Stimulated activated CD8-positive, alpha-beta memory T cell treated with anti-CD3 and anti-CD28 coated beads, Interleukin-4, amount 100 ng/mL, for 24 hours (primary cell): ENCODE results near the gene PSMD11.

ENCODE experiments used
- DNase-seq: peaks from one replicate; pipeline ENCODE4 v3.0.0-alpha.2; 2020; ENCODE audit warnings: low read depth

PSMD11 gene

DNA sequence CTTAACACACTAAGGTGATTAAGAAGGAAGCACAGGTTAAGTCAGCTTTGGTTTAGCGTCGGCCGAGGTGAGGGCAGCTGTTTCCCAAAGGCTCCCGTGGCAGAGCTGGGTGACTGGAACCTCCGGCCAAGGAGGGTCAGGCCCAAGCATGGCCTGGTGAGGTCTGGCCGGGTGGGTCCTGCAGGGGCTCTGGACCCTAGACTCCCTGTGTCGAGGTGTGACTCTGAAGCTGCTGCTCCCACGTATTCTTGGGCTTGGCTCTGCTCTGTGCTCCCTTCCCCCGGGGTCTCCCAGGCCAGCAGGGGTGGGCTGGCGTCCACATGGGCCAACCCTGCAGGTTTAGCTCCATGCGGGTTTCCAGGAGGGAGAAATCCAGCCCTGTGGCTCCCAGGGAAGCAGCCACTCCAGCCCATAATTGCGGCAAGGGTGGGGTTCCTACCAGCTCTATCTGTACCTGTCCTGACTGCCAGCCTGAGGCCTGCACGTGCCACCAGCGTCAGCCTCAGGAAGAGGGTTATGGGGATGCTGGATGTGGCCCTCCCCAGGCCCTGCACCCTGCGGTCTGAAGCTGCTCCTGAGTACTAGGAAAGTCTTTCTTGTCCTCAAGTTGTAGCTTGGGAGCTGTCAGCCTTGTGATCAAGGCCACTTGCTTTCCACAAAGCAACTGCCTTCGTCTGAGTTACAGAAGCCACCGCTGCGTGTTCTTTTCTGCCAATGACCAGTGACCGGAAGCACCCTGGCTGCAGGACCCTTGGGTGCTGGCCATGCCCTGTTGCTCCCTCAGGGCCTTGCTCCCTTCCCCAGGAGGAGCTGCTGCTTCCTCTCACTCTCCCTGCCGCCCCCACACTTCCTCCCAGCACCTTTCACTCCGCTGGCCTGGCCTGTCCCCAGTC, 47.3 kb downstream of the PSMD11 start:
- DNase-seq = no peak

DNA sequence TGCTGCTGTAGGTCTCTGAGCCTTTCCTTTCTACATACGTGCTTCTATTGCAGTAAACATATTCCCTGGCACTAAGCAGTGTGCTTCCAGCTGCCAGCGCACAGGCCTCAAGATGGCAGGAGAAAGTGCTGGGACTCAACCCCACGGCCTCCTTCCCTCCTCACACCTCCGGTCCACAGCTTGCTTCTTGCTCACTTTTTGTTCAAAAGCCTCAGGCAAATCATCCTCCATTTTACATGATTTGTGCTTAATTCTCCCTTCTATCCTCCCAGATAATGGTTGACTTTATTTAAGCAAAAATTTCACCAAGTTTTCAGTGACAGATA, 47.9 kb downstream of the PSMD11 start:
- no peak for DNase-seq

DNA sequence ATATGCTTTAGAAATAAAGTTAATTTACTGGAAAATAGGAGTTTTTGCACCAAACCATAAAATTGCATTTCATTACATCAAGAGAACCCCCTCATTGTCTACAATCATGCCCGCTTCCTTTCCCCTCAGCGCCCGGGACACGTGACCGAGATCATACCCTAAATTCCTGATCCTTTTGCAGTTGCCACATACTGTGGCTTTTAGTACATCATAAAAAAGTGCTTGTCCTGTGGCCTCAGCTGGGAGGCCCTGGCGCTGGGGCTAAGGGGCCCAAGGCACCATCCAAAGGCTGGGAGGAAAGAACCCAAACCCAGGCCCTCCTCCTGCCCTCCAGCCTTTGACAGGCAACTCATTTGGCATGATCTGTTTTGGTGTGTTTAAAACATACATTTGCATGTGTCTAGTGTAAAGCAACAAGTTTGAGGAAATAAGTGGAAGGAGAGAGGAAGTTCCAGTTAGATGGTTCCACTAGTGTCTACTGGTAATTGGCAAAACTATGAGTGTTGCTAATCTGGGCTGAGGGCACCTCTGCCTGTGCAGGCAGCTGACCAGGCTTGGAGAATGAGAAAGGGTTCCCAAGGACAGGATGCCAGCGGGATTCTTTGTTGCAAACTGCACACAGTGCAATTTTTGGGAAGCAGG, 48.5 kb downstream of the PSMD11 start:
- no peak for DNase-seq

DNA sequence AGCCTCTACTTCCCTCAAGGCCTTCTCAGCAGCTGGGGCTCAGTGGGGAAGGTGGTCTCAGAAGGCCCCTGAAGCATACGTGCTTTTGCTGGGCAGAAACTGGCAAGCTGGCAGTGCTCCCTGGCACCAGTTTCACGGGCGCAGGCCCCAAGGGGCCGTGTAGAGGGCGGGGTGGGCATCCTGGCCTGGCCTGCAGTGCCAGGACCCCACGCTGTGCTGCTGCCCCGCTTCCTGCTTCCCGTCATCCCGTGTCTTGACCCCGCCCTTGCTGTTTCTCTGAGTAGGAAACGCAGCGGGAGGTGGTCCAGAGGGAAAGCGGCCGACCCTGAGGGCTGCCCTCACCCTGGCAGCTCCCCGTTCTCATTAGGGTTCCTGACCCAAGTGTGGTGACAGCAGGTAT, 49.3 kb downstream of the PSMD11 start:
- no peak for DNase-seq

DNA sequence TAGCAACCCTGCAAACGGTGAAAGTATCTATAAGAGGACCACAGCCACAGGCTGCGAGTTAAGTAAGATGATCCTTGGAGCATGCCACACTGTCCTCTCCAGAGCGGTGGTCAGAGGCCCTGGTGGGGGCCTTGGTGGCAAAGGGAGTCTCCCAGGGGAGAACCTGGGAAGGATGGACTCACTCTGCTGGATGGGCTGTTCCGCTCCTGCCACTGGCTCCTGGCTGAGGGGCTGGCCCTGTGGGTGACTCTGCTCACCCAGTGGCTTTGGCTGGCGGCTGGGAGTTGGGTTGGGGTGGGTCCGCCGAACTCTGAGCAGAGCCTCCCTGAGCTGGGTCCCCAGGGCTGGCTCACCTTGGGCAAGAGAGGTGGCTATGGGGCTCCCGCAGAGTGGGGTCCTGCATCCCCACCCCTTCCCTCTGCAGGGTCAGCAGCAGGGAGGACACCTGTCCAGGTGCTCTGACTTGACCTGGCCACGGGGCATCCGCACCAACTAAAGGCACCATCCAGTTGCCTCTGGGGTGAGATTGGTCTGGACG, 49.7 kb downstream of the PSMD11 start:
- DNase-seq = no peak

DNA sequence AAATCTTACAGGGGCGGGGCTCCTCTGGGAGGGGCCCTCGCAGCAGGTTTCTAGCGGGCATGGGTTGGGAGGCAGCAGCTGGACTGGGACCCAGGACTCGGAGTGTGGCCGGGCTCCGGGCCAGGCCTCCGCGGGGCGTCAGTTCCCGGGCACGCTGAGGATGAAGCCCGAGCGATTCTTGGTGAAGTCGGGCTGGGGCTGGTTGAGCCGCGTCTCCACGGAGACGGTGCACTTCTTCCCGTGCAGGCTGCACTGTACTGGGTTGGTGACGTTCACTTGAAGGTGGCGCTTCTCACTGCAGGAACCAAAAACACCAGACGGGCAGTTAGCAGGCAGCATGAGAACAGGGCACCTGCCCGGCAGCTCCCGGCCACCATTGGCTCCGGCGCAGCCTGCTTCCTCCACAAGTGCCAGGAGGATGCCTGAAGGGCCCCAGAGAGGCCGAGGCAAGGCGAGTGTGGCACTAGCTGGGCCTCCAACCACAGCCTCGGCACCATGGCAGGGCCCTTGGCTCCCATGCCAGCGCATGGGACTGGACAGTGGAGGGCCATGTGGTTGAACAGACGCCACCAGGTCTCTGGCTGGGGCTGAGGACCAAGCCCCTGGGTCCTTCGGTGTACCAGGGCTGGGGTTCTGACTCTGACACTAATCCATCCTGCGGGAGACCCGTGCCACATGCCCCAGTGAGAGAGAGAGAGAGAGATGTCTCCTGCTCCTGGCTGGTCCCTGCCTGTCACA, 50.5 kb downstream of the PSMD11 start:
- DNase-seq = no peak

DNA sequence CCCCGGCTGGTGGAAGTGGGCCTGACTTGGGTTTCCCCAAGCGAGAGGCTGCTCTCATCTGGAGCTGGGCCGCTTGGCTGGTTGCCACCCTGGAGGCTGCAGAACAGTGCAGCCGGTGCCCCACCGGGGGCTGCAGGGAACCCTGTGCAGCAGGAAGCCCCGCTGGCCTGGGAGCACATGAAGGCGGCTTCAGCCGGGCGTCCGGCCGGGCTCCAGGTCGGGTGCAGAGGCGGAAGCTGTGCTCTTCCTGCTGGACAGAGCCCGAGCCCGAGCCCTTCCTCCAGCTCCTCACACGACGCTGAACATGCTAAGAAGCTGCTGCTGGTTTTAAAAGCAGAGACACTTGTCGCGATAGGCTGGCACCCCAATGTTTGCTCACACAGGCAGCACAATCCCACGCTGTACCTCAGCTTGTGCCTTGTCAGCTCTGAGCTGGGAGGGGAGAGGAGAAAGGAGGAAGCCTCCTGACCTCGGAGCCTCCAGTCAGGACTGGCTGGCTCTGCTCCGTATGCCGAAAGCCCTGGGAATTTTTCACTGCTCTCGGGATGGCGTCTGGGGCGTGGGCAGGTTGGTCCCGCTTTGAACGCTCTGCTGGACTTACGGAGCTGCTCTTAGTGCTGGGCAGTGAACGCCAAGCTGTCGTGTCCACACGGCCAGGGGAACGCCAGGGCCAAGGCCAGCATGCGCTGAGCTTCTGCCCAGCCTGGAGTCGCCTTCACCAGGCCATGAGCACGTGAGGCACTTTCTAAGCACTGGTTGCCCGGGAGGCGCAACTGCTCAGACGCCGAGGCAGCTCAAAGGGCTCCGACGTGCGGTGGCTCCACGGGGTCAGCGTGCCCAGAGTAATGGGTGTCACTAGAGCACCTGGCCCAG, 51.3 kb downstream of the PSMD11 start:
- DNase-seq = no peak

DNA sequence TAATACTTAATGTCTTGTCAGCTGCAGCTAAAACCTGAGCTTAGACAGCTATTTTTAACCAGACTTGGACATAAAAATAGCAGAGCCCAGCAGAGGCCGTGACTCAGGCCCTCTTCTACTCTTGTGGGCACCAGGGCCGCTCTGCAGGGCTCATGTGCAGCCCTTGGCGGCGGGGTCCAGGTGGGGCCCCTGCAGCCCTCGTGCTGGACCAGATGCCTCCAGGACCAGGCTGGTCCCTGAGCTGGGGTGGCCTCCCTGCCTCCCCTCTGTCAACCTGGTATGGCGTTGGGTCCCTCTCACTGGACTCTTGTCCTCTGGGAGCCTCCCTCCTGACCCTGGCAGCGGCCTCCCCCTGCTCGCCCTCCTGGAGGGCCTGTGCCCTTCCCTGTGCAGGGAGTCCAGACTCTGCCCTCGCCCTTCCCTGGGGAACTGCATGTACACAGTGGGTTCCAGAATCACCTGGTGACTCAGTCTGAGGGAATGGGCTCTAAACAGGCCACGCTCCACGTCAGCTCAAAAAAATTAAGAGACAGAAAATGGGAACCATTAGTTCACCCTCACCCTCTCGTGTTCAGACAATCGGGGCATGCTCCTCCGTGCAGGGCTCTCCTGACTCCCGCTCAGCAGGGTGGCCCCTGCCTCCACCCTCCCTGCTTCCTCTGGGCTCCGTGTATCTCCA, 52.2 kb downstream of the PSMD11 start:
- no peak for DNase-seq

DNA sequence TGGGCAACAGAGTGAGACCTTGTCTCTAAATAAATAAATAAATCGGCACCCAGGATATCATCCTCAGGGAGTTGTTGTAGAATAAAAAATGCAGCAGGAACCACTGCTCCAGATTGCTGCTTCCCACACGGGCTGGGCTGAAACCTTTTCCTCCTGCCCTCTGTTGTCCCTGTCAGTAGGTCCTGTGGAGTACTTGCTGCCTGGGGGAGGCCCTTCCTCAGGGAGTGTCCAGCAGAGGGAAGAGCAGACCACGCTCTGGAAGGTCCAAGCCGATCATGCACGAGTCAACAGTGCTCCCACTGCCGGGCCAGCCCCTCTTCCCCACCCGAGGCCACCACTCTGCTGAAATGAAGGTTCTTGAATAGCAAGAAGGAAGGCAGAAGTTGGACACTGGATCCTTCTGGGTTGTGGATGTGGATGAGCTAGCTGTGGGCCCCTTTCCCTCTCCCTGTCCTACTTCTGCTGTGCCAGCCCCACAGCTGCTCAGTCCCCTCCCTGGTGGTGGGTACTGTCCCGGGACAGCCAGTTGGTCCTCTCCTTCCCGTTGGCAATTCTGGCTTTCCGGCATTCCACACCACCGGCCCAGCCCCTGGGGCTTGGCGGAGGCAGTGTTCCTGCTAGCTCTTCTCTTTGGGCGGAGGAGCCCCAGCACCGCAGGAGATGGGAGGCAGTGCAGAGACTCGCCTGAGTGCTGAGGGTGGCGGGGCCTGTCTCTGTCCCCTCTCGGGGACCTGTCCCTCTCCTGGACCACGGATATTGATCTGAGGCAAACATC, 53.3 kb downstream of the PSMD11 start:
- no peak for DNase-seq

DNA sequence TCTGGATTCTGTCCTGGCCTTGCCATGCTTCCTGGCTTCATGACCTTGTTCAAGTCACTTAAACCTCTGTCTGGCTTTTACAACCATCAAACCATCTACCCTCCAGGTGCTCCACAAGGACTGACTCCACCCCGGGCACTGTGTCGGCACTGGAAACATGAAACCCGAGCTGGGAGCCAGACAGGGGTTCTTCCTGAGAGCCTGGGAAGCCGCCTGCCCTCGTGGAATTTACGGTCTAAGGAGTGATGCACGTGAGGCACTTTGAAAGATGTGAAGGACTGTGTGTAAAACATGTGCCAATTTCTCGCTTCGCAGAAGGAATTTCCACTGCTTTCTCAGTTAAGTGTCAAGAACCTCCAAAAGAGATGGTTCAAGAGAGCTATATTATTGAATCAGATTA, 54.1 kb downstream of the PSMD11 start:
- DNase-seq = no peak

DNA sequence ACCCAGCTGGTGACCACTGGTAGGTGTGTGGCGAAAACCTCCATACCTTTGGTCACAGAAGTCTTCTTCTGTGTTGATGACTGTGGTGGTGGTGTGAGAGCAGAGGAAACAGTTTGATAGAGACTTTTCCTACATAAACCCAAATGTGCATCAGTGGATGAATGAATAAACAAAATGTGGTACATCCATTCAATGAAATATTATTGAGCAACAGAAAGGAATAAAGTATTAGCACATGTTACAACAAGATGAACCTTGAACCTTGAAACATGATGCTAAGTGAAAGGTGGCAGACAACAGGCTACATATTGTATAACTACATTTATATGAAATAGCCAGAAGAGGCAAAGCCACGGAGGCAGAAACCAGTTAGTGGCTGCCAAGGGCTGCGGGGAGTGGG, 57.7 kb downstream of the PSMD11 start:
- no peak for DNase-seq

DNA sequence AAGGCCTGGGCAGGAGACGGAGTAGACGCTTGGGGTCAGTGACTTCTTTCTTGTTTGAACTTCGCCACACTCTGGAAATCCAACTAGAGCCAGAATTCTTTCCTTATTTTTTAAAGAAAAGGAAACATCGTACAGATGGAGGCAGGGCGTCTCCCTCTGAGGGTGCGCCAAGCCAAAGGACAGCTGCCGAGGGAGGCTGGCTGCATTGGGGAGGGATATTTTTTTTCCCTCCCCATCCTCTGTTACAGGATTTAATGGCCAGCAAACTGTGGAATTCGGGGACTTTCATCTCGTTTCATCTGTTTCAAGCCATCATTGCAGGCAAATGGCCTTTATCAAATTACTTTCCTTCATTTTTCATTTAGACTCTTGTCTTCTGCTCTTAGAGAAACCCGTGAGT, 58.4 kb downstream of the PSMD11 start:
- DNase-seq = no peak

DNA sequence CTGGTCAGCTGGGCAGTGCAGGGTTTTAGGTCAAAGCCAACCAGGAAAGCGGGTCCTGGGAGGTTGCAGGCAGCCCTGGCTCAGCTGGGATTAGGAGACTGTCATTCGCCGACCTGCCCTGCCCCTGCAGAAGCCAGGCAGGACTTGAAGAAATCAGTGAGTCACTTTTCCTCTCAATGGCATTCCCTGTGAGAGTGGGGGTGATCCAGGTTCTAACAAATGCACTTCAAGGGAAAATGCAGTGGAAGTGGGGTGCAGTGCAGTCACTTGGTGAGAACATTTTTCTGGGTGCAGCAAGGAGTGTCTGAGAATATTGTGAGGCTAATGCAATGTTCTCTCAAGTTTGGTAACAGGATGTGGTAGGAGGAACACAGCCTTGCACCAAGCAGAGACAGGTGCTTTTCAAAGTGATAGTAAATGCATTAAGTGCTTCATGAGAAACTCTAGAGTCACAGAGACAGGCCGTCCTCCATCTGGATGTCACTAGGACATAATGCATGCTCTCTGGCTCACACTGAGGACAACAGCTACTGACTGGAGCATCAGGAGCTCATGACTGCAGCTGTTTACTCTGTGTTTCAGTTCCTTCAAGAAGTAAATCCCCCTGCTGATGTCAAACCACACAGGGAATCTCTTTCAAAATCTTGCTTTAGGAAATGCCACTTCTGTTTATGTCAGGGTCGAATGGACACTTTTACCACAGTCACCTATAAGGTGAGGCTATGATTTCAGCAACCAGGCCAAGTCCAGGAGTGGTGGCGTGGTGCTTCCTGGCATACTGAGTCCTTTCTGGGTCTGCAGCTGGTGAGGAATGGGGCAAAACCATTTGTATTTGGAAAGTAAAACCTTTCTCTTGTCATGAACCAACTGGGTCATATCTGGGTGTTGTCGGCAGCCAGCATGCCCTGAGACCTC, 59.2 kb downstream of the PSMD11 start:
- DNase-seq = no peak

DNA sequence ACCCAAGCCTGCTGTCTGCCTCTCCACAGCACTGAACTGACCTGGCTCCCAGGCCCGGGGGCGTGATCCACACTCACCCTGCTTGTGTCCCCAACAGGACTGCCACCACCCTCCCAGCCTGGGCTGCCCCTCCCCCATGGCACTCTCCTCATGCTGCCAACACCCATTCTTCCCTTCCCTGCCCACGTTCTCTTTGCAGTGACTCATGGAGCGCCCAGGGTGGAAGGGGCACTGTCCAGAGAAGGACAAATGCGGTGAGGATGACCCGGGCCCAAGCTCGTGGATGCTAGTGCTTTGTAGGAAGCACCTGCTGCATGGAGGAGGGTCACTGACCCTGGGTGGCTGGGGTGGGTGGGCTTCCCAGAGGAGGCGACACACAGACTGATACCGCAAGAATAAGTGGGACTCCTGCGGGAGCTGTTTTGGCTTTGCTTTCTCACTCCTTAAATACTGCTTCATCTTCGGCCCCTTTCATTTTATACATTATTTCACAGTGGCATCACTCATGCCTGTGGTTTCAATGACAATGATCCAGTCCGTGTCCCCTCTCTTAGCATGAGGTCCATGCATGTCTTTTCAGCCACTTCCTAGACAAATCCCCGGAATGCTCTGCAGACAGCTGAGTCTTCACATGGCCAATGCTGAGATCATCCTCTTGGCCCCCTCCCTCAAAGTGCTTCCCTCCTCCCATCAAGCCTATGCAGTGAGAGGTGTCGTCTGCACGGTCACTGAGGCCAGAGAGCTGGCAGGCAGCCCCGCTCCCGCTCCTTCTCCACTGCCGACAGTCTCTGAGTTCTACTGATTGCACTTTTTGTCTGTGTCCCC, 60.1 kb downstream of the PSMD11 start:
- DNase-seq = no peak

DNA sequence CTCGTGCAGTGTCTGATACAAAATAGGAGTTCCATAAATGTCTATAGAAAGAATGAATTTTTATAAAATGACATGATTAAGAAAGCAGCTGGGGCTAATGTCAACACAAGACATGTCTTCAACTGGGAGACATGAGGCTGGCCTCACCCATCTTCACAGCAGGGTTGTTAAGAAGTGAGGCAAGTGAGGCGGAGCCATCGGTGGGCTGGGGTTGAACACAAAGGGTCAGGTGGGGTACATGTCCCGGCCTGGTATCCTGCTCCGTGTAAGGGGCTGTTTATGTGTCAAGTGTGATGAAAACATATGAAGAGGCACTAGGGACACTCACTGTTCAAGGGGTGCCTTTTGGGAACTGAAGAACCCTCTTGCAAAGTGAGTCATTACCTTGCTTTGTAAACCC, 64.6 kb downstream of the PSMD11 start:
- DNase-seq = no peak

DNA sequence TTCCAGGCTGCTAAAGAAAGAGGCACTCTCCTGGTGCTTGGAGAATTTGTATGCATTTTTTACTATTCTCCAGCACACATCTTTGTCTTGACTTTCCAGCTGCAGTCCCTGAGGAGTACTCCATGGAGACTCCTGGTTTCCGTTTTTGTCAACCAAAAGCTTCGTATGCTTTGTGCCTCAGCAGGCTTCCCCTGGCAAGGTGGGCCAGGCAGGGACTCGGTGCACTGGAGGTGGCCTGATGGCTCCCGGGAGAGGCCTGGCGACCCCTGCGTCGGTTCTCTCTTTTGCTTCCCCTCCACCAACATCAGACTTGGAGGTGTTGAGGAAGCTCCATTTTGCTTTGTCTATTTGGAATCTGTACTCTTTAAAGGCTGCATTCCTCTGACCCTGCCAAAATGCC, 66.2 kb downstream of the PSMD11 start:
- DNase-seq = no peak

DNA sequence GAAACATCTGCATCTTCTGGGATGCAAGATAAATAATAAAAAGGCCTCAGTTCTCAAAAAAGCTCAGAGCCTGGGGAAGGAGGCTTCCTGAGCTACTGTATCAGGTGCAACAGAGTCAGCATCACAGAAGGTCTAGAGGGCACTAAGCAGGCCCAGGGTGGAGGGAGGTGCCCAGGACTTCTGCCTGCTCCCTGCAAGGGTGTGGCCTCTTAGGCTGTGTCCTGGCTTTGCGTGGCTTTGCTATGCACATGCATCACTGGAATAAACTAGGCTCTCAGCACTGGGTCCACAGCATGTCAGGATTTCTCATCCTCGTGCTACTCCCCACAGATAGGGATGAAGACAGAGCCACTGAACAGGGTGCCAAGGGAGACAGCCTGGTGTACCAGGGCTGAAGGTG, 68.0 kb downstream of the PSMD11 start:
- DNase-seq = no peak

DNA sequence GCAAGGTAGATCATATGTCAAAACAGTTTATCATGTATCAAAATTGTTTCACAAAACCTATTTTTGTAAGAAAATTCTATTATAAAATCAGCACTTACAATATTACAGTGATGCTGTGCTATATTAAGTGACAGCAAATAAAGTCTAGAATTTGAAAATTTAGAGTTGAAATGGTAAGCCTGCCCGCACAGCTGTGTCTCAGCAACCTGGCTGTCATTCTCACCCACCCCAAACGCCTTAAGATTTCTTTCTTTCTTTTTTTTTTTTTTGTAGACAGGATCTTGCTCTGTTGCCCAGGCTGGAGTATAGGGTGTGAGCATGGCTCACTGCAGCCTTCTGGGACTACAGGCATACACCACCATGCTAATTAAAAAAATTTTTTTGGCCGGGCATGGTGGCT, 69.3 kb downstream of the PSMD11 start:
- no peak for DNase-seq

DNA sequence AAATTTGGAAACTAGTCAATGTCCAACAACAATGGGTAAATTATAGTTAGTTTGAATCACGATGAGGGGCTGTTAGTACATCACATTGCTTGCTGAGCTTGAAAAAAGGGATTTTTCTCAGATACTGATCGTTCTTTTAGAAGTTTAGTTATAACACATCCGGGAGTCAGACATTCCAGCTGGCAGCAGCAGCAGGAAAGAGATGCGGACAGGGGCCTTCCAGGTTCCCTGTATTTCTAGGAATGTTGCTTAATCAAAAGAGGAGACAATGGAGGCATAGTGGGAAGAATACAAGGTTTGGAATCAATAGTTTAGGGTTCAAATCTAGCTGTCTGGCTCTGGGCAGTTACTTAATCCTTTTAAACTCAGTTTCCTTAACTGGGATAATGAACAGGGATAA, 70.3 kb downstream of the PSMD11 start:
- no peak for DNase-seq
